HepG2 (cell line): ENCODE measurements around the gene ARHGDIA. TPM values are rescaled to one million over a fixed set of nuclear protein-coding genes. Genes with fewer than 3 reads are reported as not detected.

ENCODE experiments used
- ATF7 ChIP-seq, 2 experiments: fragments of 450-650 bp in 1 of 2; sonication (generic) in 1 of 2; formaldehyde crosslinking in 1 of 2; IDR thresholded peaks; 2 replicates each; pipeline versions ENCODE4 v1.4.0 to v1.6.1; 2016 to 2020; ENCODE audit warnings: antibody characterized with exemption in 1 of 2, mild to moderate bottlenecking in 1 of 2, missing genetic modification reagents in 1 of 2
- BHLHE40 ChIP-seq: IDR thresholded peaks from 2 replicates; pipeline ENCODE4 v1.6.1; 2011; ENCODE audit warnings: low read length, improper control_type of control experiment
- DMAP1 ChIP-seq: IDR thresholded peaks from 2 replicates; pipeline ENCODE4 v1.6.1; 2016
- FLYWCH1 ChIP-seq: sonication (generic); formaldehyde crosslinking; IDR thresholded peaks from 2 replicates; pipeline ENCODE4 v1.8.1; 2023; ENCODE audit warnings: mild to moderate bottlenecking, missing genetic modification reagents
- FUBP1 ChIP-seq: sonication (generic); formaldehyde crosslinking; IDR thresholded peaks from 2 replicates; pipeline ENCODE4 v1.5.1; 2020; ENCODE audit warnings: missing genetic modification reagents, mild to moderate bottlenecking, borderline replicate concordance
- GLI4 ChIP-seq: sonication (generic); formaldehyde crosslinking; IDR thresholded peaks from 2 replicates; pipeline ENCODE4 v1.5.1; 2020; ENCODE audit warnings: missing genetic modification reagents, mild to moderate bottlenecking, moderate library complexity, borderline replicate concordance
- HDAC6 ChIP-seq: fragments of 200-600 bp; sonication (generic); IDR thresholded peaks from 2 replicates; pipeline ENCODE4 v1.7.0; 2017; ENCODE audit warnings: mild to moderate bottlenecking, antibody characterized with exemption, low read length, low read depth
- HNRNPUL1 ChIP-seq: fragments of 200-400 bp; formaldehyde crosslinking; IDR thresholded peaks from 2 replicates; pipeline ENCODE4 v1.6.1; 2017; ENCODE audit warnings: low read depth, mild to moderate bottlenecking, low read length, moderate library complexity
- ISX ChIP-seq: sonication (generic); formaldehyde crosslinking; conservative IDR thresholded peaks from 2 replicates; pipeline ENCODE4 v1.5.0; 2020; ENCODE audit warnings: missing genetic modification reagents
- NCOR1 ChIP-seq: fragments of 200-600 bp; sonication (generic); IDR thresholded peaks from 2 replicates; pipeline ENCODE4 v1.7.0; 2017; ENCODE audit warnings: antibody characterized with exemption, low read length, borderline replicate concordance
- NKX3-1 ChIP-seq: sonication (generic); formaldehyde crosslinking; IDR thresholded peaks from 2 replicates; pipeline ENCODE4 v1.5.0; 2020; ENCODE audit warnings: missing genetic modification reagents
- PHF21A ChIP-seq: sonication (generic); formaldehyde crosslinking; IDR thresholded peaks from 2 replicates; pipeline ENCODE4 v1.5.0; 2020; ENCODE audit warnings: mild to moderate bottlenecking, missing genetic modification reagents
- RBM22 ChIP-seq: fragments of 200-400 bp; formaldehyde crosslinking; optimal IDR thresholded peaks from 2 replicates; pipeline ENCODE3; 2017; ENCODE audit warnings: mild to moderate bottlenecking, low read length, moderate library complexity
- SIX4 ChIP-seq: sonication (generic); formaldehyde crosslinking; IDR thresholded peaks from 2 replicates; pipeline ENCODE4 v1.4.0; 2020; ENCODE audit warnings: missing genetic modification reagents
- YEATS4 ChIP-seq: sonication (generic); formaldehyde crosslinking; IDR thresholded peaks from 2 replicates; pipeline ENCODE4 v1.4.0; 2020; ENCODE audit warnings: missing genetic modification reagents, borderline replicate concordance
- ZHX1 ChIP-seq: sonication (generic); formaldehyde crosslinking; IDR thresholded peaks from 2 replicates; pipeline ENCODE4 v1.8.1; 2022; ENCODE audit warnings: low read depth, mild to moderate bottlenecking, missing genetic modification reagents
- ZMYM4 ChIP-seq: sonication (generic); formaldehyde crosslinking; IDR thresholded peaks from 2 replicates; pipeline ENCODE4 v1.8.1; 2023; ENCODE audit warnings: mild to moderate bottlenecking, missing genetic modification reagents
- ZNF333 ChIP-seq: sonication (generic); formaldehyde crosslinking; IDR thresholded peaks from 2 replicates; pipeline ENCODE4 v1.4.0; 2020; ENCODE audit warnings: mild to moderate bottlenecking, missing genetic modification reagents, borderline replicate concordance
- ZNF547 ChIP-seq: sonication (generic); formaldehyde crosslinking; IDR thresholded peaks from 2 replicates; pipeline ENCODE4 v1.5.1; 2020; ENCODE audit warnings: mild to moderate bottlenecking, missing genetic modification reagents
- ZNF703 ChIP-seq: sonication (generic); formaldehyde crosslinking; IDR thresholded peaks from 2 replicates; pipeline ENCODE4 v1.5.1; 2020; ENCODE audit warnings: missing genetic modification reagents, mild to moderate bottlenecking, moderate library complexity, borderline replicate concordance
- ZNF709 ChIP-seq: sonication (generic); formaldehyde crosslinking; IDR thresholded peaks from 2 replicates; pipeline ENCODE4 v1.5.0; 2020; ENCODE audit warnings: mild to moderate bottlenecking, missing genetic modification reagents
- ZNF773 ChIP-seq: sonication (generic); formaldehyde crosslinking; IDR thresholded peaks from 2 replicates; pipeline ENCODE4 v1.4.0; 2020; ENCODE audit warnings: missing genetic modification reagents, borderline replicate concordance
- ZSCAN22 ChIP-seq: sonication (generic); formaldehyde crosslinking; IDR thresholded peaks from 2 replicates; pipeline ENCODE4 v1.4.0; 2020; ENCODE audit warnings: mild to moderate bottlenecking, missing genetic modification reagents
- polyA plus RNA-seq, 8 experiments: library from polyadenylated mRNA; depleted of rRNA in 3 of 8; stranded (reverse) in 7 of 8; unstranded in 1 of 8; fragments of >200 nt; fragmentation: Illumina TruSeq in 4 of 8; extraction: Trizol in 4 of 8; gene quantifications; 2 replicates each; pipeline versions ENCODE4 v1.2.1 to v1.2.3, GENCODE V29; 2011 to 2016; ENCODE audit warnings: low read depth in 4 of 8, missing spikeins in 1 of 8, mixed read lengths in 1 of 8; ENCODE audit not compliant: insufficient read depth in 1 of 8
- total RNA-seq, 5 experiments: library from RNA; depleted of rRNA; stranded (reverse); fragments of >200 nt; fragmentation: Illumina TruSeq; extraction: Trizol; gene quantifications; 2 replicates each; pipeline ENCODE4 v1.2.3, GENCODE V29; 2016; ENCODE audit warnings: low read depth in 1 of 5
- TF ChIP-seq, protein P1 (sequence below): sonication (generic); formaldehyde crosslinking; IDR thresholded peaks from 2 replicates; pipeline ENCODE4 v1.8.0; 2022; ENCODE audit warnings: mild to moderate bottlenecking, missing genetic modification reagents, borderline replicate concordance
- TF ChIP-seq, protein P2 (sequence below): IDR thresholded peaks from 2 replicates; pipeline ENCODE4 v1.6.1; 2016; ENCODE audit warnings: mild to moderate bottlenecking, missing biosample characterization, missing genetic modification reagents

The ARHGDIA gene
- total and polyA plus RNA-seq, 2 of the 13 experiments (the other 11 are each of a cell fraction or from before 2014, with no cell fraction given): 40.0 to 64.0 TPM

- TF ChIP-seq HNRNPUL1: no peak
- no peak for TF ChIP-seq BHLHE40
- TF ChIP-seq ZHX1 (CRISPR knock-in tag): peak; percentile 34
- peak; percentile 77; the same call in 1 of the 2 replicates for TF ChIP-seq NKX3-1 (CRISPR knock-in tag)
- TF ChIP-seq YEATS4 (CRISPR knock-in tag): no peak
- peak; percentile 42; the same call in 1 of the 2 replicates for TF ChIP-seq ZNF709 (CRISPR knock-in tag)
- TF ChIP-seq DMAP1 (CRISPR knock-in tag): no peak
- no peak for TF ChIP-seq SIX4 (CRISPR knock-in tag)
- no peak for TF ChIP-seq GLI4 (CRISPR knock-in tag)
- TF ChIP-seq ZNF703 (CRISPR knock-in tag): no peak
- no peak for TF ChIP-seq NCOR1
- no peak for TF ChIP-seq PHF21A (CRISPR knock-in tag)
- TF ChIP-seq, protein P1, sequence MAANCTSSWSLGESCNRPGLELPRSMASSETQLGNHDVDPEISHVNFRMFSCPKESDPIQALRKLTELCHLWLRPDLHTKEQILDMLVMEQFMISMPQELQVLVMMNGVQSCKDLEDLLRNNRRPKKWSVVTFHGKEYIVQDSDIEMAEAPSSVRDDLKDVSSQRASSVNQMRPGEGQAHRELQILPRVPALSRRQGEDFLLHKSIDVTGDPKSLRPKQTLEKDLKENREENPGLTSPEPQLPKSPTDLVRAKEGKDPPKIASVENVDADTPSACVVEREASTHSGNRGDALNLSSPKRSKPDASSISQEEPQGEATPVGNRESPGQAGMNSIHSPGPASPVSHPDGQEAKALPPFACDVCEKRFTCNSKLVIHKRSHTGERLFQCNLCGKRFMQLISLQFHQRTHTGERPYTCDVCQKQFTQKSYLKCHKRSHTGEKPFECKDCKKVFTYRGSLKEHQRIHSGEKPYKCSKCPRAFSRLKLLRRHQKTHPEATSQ (CRISPR knock-in tag): peak; percentile 52; the same call in 1 of the 2 replicates
- no peak for TF ChIP-seq ZSCAN22 (CRISPR knock-in tag)
- no peak for TF ChIP-seq ZMYM4 (CRISPR knock-in tag)
- TF ChIP-seq HDAC6: no peak
- TF ChIP-seq FUBP1 (CRISPR knock-in tag): peak; percentile 90; the same call in 1 of the 2 replicates
- 0 out of 2 replicates have a peak, but pooled peaks have one; percentile 39 for TF ChIP-seq ZNF547 (CRISPR knock-in tag)
- TF ChIP-seq ZNF333 (CRISPR knock-in tag): no peak
- no peak; the same call in 1 of the 2 replicates for TF ChIP-seq ZNF773 (CRISPR knock-in tag)
- TF ChIP-seq, protein P2, sequence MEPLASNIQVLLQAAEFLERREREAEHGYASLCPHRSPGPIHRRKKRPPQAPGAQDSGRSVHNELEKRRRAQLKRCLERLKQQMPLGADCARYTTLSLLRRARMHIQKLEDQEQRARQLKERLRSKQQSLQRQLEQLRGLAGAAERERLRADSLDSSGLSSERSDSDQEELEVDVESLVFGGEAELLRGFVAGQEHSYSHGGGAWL: no peak
- TF ChIP-seq ATF7 (IDR thresholded peaks at IDR 0.05): no peak
- TF ChIP-seq ATF7 (CRISPR knock-in tag; IDR thresholded peaks at IDR 0.05): no peak; the same call in 1 of the 2 replicates
- TF ChIP-seq ISX: no peak
- peak; percentile 80 for TF ChIP-seq FLYWCH1 (CRISPR knock-in tag)
- peak; percentile 12 for TF ChIP-seq RBM22
Observed at GRCh38 chr17:81902023-81902652, 31.0 kb upstream of the ARHGDIA start, which contains the start of gene NPB (continued).
